Right lobe of liver (tissue), 6 donors: ENCODE results near the gene GRIA3. TPM values are rescaled to one million over a fixed set of nuclear protein-coding genes. Genes with fewer than 3 reads are reported as not detected.

Experiments
- ATAC-seq, 4 donors: fragments of 200-7000 bp; cut with Tn5 transposase; one replicate each; pipeline ENCODE4 v1.9.1; 2020; ENCODE audit warnings: mild to moderate bottlenecking in 4 of 4, moderate library complexity in 4 of 4
- DNase-seq, 3 donors: peaks; one replicate each; pipeline ENCODE4 v3.0.0-alpha.2; 2020
- H3K27ac ChIP-seq, 3 donors: fragments of 200-600 bp; one replicate each; pipeline ENCODE4 v1.8.0; 2022
- H3K27me3 ChIP-seq, 2 donors: fragments of 200-600 bp; one replicate each; pipeline ENCODE4 v1.8.0; 2022
- H3K36me3 ChIP-seq, 4 donors: fragments of 200-600 bp; sonication (generic) in 1 of 4; one replicate each; pipeline versions ENCODE4 v1.5.1 to v1.8.0; 2017 to 2022; ENCODE audit warnings: control low read depth in 1 of 4
- H3K4me1 ChIP-seq, 4 donors: fragments of 200-600 bp; sonication (generic) in 1 of 4; one replicate each; pipeline versions ENCODE4 v1.5.1 to v1.8.0; 2017 to 2022; ENCODE audit warnings: control low read depth in 1 of 4
- H3K4me3 ChIP-seq, 3 donors: fragments of 200-600 bp; one replicate each; pipeline ENCODE4 v1.8.0; 2022
- H3K9me3 ChIP-seq, 4 donors: fragments of 200-600 bp; sonication (generic) in 1 of 4; one replicate each; pipeline versions ENCODE4 v1.5.1 to v1.8.0; 2017 to 2022; ENCODE audit warnings: control low read depth in 1 of 4
- POLR2A ChIP-seq: fragments of 450-650 bp; IDR thresholded peaks from one replicate; pipeline ENCODE4 v1.6.1; 2017; ENCODE audit warnings: antibody characterized with exemption, mild to moderate bottlenecking
- WGBS: methylation state at CpG from one replicate; pipeline ENCODE4 v1.1.6; 2018; ENCODE audit warnings: low coverage, low lambda C conversion rate; ENCODE audit not compliant: insufficient coverage; ENCODE audit errors: missing lambda C conversion rate; 5-methylcytosine and 5-hydroxymethylcytosine counted together
- intact Hi-C, 2 donors: fragments of 100-400 bp; cut with DNase I; formaldehyde crosslinking; loops; one replicate each; pipeline versions ENCODE4 v1.11.2 to v1.14.1; 2022
- total RNA-seq, 6 experiments: library from RNA; depleted of rRNA in 2 of 6; stranded (reverse); fragments of >200 nt in 2 of 6; fragmentation: NEBNext Ultra II Directional in 3 of 6; extraction: Animal tissue kit (Norgen Biotek cat#: 25700) in 3 of 6; gene quantifications; one replicate each; pipeline versions ENCODE4 v1.1.0 to v1.2.4, GENCODE V29; 2016 to 2023
- TF ChIP-seq, protein P1 (sequence below), 4 donors: fragments of 200-600 bp in 3 of 4; fragments of 450-650 bp in 1 of 4; IDR thresholded peaks; one replicate each; pipeline versions ENCODE4 v1.5.1 to v1.8.0; 2016 to 2022; ENCODE audit warnings: antibody characterized with exemption in 4 of 4, mild to moderate bottlenecking in 2 of 4
- donor health status: DM: no; HTN: yes; CAD: no.
- donor health status: DM: no; HTN: no; CAD: no.
- donor health status: DM: no; HTN: no; CAD: no.
- donor health status: DM: no; HTN: yes; CAD: no.
- donor health status: DM: no; HTN: yes; CAD: no.

Gene GRIA3
- total RNA-seq, 6 experiments from 2014 or later: 0.93 to 6.4 (median 4.1) TPM

GRCh38 chrX:123217077-123217476 lies 33.0 kb downstream of the GRIA3 start:
- DNase-seq: no peak
- Histone ChIP-seq H3K36me3 (no peaks in the 10 kb centered on the region), H3K27ac (no peak overlapping the region), H3K4me3 (no peak overlapping the region), H3K27me3 (no peaks in the 10 kb centered on the region), H3K9me3 (no peaks in the 10 kb centered on the region), H3K4me1 (no peaks in the 10 kb centered on the region)
- intact Hi-C loops: no loop called here
- peak in 1 of 4 donors; percentile 30 for ATAC-seq
- TF ChIP-seq, protein P1, sequence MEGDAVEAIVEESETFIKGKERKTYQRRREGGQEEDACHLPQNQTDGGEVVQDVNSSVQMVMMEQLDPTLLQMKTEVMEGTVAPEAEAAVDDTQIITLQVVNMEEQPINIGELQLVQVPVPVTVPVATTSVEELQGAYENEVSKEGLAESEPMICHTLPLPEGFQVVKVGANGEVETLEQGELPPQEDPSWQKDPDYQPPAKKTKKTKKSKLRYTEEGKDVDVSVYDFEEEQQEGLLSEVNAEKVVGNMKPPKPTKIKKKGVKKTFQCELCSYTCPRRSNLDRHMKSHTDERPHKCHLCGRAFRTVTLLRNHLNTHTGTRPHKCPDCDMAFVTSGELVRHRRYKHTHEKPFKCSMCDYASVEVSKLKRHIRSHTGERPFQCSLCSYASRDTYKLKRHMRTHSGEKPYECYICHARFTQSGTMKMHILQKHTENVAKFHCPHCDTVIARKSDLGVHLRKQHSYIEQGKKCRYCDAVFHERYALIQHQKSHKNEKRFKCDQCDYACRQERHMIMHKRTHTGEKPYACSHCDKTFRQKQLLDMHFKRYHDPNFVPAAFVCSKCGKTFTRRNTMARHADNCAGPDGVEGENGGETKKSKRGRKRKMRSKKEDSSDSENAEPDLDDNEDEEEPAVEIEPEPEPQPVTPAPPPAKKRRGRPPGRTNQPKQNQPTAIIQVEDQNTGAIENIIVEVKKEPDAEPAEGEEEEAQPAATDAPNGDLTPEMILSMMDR (IDR thresholded peaks at IDR 0.05): no peak
- TF ChIP-seq POLR2A: no peak
- 35% methylated on average over 2 of the region's 2 CpGs for WGBS

- H3K36me3 ChIP-seq: no peaks in the 10 kb centered on the region
- TF ChIP-seq POLR2A: no peak
- TF ChIP-seq, protein P1 (IDR thresholded peaks at IDR 0.05): no peak
- 62% methylated on average over 2 of the region's 2 CpGs for WGBS
- intact Hi-C loops: no loop called here
- ATAC-seq (no peak), DNase-seq (no peak)
- no peaks in the 10 kb centered on the region for H3K9me3 ChIP-seq
- no peaks in the 10 kb centered on the region for H3K27me3 ChIP-seq
- H3K4me3 ChIP-seq: no peak overlapping the region
- no peaks in the 10 kb centered on the region for H3K4me1 ChIP-seq
- H3K27ac ChIP-seq: no peak overlapping the region
These were observed 33.6 kb downstream of the GRIA3 start for GRCh38 chrX:123217728-123218127.

DNA sequence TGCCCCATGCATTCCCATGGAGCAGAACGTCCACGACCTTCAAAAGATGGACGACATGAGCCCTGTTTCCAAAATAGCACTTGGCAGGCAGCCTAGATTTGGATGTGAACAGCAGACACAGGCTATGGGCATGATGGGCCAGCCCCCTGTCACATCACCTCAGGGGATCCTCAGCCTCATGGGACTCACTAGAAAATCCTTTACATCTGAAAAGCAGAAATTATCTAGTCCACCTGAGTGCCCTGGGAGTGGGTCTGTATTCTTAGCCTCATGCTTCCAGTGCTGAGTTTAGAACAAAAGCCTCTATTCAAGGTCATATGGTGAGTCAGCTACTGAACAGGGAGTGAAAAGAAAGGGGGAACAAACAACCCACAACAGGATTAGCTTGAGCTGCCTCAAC lies 35.8 kb downstream of the GRIA3 start:
- no peak for ATAC-seq
- Histone ChIP-seq H3K27me3 (no peaks in the 10 kb centered on the region), H3K36me3 (no peaks in the 10 kb centered on the region), H3K27ac (no peak overlapping the region), H3K4me3 (no peak overlapping the region), H3K4me1 (no peaks in the 10 kb centered on the region), H3K9me3 (no peaks in the 10 kb centered on the region)
- 38% methylated on average over 2 of the region's 3 CpGs for WGBS
- DNase-seq: no peak
- intact Hi-C loops: no loop called here
- TF ChIP-seq, protein P1 (IDR thresholded peaks at IDR 0.05): no peak
- no peak for TF ChIP-seq POLR2A

- no peaks in the 10 kb centered on the region for H3K9me3 ChIP-seq
- WGBS: 43% methylated on average over 5 of the region's 5 CpGs
- no peak for ATAC-seq
- H3K4me3 ChIP-seq: no peak overlapping the region
- DNase-seq: no peak
- TF ChIP-seq, protein P1 (IDR thresholded peaks at IDR 0.05): no peak
- TF ChIP-seq POLR2A: no peak
- no peaks in the 10 kb centered on the region for H3K4me1 ChIP-seq
- no peak overlapping the region for H3K27ac ChIP-seq
- no peaks in the 10 kb centered on the region for H3K27me3 ChIP-seq
- intact Hi-C loops: no loop called here
- H3K36me3 ChIP-seq: no peaks in the 10 kb centered on the region
These were observed 38.8 kb downstream of the GRIA3 start for GRCh38 chrX:123222920-123223319.

DNA sequence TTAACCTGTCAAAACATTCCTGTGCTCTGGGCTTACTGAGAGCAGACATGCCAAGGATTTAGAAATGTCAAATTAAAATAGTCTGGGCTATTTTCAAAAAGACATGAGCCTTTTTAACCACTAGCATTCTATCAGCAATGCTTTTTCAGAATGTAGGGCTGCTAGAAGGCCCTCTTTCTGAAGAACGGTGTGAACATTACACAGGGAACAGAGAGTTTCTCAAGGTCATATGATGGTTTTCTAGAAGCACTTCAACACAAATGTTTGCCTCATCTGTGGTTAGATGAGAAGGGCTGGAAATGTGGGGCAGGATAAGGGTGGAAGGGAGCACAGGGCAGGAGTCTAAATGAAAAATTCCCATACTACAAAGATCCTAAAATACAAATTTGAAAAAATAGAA lies 39.3 kb downstream of the GRIA3 start:
- DNase-seq (no peak), ATAC-seq (no peak)
- Histone ChIP-seq H3K4me1 (no peaks in the 10 kb centered on the region), H3K27me3 (no peaks in the 10 kb centered on the region), H3K9me3 (no peaks in the 10 kb centered on the region), H3K36me3 (no peaks in the 10 kb centered on the region), H3K4me3 (no peak overlapping the region), H3K27ac (no peak overlapping the region)
- WGBS: 73% methylated on average over 1 of the region's 1 CpG
- TF ChIP-seq POLR2A: no peak
- TF ChIP-seq, protein P1 (IDR thresholded peaks at IDR 0.05): no peak
- intact Hi-C loops: no loop called here
